Measurements from ENCODE around the gene ARV1.

GRCh38 chr1:230938924-230939368, 39.9 kb upstream of the ARV1 start:
- no peak for TF ChIP-seq EP300 (IDR thresholded peaks at IDR 0.05; ENCODE audit: borderline replicate concordance in 1 of 2, control insufficient read depth in 1 of 2, low read depth in 2 of 2, low read length in 2 of 2)
- no peak for TF ChIP-seq RFX5 (IDR thresholded peaks at IDR 0.05; ENCODE audit: low read depth, low read length)
- TF ChIP-seq TBL1XR1 (IDR thresholded peaks at IDR 0.05; ENCODE audit: low read depth, low read length) = no peak
- no peak for TF ChIP-seq CTCF (IDR thresholded peaks at IDR 0.05 in 2 of 3, conservative IDR thresholded peaks at IDR 0.05 in 1 of 3; ENCODE audit: control insufficient read depth in 2 of 3, extremely low read depth in 1 of 3, insufficient read depth in 1 of 3, low read depth in 3 of 3, low read length in 3 of 3)
